ENCODE measurements around the gene APIP. TPM values are rescaled to one million over a fixed set of nuclear protein-coding genes. Genes with fewer than 3 reads are reported as not detected.

Gene APIP
- total RNA-seq, 1 experiment from 2014 or later = 24.3 TPM

DNA sequence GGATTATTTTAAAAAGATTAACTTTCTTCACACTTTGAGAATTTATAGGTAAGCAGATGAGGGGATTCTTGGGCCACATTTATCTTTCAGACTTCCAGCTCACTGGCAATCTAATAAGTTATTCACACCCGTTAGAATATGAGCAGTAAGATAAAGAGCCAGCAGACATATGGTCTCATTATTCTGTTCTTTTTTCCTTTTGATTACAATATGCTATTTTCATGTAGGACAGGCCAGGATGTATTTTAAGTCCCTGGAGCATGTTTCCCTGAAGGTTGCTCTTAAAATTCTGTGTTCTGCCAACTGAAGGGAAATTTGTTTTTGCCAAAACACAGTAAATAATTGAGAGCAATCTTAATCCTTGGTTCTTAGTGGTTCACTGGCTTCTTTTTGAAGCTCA is 22.4 kb upstream of the APIP start:
- Mint-ChIP-seq H3K36me3 (no peaks in the 10 kb centered on the region), H3K27ac (no peak overlapping the region), H3K4me3 (no peak overlapping the region), H3K9me3 (no peaks in the 10 kb centered on the region), H3K27me3 (ENCODE audit: low read depth) (no peaks in the 10 kb centered on the region), H3K4me1 (peaks cover 2% of the 10 kb centered on the region; the same call in 1 of the 2 replicates)
- DNase-seq (ENCODE audit: low spot score) (no peak), ATAC-seq (no peak)
- CTCF ChIA-PET = no interaction called here
- POLR2A ChIA-PET = no interaction called here
- TF ChIP-seq TP53 (CRISPR knock-in tag; IDR thresholded peaks at IDR 0.05) (no peak), ZNF671 (CRISPR knock-in tag; IDR thresholded peaks at IDR 0.05) (no peak), SMAD4 (CRISPR knock-in tag; IDR thresholded peaks at IDR 0.05) (no peak), ZNF423 (CRISPR knock-in tag; IDR thresholded peaks at IDR 0.05) (no peak), ZNF317 (CRISPR knock-in tag; IDR thresholded peaks at IDR 0.05; ENCODE audit: borderline replicate concordance, low read depth) (no peak), ZNF121 (CRISPR knock-in tag; IDR thresholded peaks at IDR 0.05) (no peak), NR3C1 (CRISPR knock-in tag; conservative IDR thresholded peaks at IDR 0.05; ENCODE audit: low read depth) (no peak), GABPB1 (CRISPR knock-in tag; IDR thresholded peaks at IDR 0.05) (no peak)
- TF ChIP-seq, protein P1, sequence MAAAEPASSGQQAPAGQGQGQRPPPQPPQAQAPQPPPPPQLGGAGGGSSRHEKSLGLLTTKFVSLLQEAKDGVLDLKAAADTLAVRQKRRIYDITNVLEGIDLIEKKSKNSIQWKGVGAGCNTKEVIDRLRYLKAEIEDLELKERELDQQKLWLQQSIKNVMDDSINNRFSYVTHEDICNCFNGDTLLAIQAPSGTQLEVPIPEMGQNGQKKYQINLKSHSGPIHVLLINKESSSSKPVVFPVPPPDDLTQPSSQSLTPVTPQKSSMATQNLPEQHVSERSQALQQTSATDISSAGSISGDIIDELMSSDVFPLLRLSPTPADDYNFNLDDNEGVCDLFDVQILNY (CRISPR knock-in tag; IDR thresholded peaks at IDR 0.05) = no peak
- TF ChIP-seq, protein P2, sequence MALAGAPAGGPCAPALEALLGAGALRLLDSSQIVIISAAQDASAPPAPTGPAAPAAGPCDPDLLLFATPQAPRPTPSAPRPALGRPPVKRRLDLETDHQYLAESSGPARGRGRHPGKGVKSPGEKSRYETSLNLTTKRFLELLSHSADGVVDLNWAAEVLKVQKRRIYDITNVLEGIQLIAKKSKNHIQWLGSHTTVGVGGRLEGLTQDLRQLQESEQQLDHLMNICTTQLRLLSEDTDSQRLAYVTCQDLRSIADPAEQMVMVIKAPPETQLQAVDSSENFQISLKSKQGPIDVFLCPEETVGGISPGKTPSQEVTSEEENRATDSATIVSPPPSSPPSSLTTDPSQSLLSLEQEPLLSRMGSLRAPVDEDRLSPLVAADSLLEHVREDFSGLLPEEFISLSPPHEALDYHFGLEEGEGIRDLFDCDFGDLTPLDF (CRISPR knock-in tag; IDR thresholded peaks at IDR 0.05) = no peak
- TF ChIP-seq, protein P3, sequence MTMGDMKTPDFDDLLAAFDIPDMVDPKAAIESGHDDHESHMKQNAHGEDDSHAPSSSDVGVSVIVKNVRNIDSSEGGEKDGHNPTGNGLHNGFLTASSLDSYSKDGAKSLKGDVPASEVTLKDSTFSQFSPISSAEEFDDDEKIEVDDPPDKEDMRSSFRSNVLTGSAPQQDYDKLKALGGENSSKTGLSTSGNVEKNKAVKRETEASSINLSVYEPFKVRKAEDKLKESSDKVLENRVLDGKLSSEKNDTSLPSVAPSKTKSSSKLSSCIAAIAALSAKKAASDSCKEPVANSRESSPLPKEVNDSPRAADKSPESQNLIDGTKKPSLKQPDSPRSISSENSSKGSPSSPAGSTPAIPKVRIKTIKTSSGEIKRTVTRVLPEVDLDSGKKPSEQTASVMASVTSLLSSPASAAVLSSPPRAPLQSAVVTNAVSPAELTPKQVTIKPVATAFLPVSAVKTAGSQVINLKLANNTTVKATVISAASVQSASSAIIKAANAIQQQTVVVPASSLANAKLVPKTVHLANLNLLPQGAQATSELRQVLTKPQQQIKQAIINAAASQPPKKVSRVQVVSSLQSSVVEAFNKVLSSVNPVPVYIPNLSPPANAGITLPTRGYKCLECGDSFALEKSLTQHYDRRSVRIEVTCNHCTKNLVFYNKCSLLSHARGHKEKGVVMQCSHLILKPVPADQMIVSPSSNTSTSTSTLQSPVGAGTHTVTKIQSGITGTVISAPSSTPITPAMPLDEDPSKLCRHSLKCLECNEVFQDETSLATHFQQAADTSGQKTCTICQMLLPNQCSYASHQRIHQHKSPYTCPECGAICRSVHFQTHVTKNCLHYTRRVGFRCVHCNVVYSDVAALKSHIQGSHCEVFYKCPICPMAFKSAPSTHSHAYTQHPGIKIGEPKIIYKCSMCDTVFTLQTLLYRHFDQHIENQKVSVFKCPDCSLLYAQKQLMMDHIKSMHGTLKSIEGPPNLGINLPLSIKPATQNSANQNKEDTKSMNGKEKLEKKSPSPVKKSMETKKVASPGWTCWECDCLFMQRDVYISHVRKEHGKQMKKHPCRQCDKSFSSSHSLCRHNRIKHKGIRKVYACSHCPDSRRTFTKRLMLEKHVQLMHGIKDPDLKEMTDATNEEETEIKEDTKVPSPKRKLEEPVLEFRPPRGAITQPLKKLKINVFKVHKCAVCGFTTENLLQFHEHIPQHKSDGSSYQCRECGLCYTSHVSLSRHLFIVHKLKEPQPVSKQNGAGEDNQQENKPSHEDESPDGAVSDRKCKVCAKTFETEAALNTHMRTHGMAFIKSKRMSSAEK (CRISPR knock-in tag; IDR thresholded peaks at IDR 0.05; ENCODE audit: borderline replicate concordance) = no peak

DNA sequence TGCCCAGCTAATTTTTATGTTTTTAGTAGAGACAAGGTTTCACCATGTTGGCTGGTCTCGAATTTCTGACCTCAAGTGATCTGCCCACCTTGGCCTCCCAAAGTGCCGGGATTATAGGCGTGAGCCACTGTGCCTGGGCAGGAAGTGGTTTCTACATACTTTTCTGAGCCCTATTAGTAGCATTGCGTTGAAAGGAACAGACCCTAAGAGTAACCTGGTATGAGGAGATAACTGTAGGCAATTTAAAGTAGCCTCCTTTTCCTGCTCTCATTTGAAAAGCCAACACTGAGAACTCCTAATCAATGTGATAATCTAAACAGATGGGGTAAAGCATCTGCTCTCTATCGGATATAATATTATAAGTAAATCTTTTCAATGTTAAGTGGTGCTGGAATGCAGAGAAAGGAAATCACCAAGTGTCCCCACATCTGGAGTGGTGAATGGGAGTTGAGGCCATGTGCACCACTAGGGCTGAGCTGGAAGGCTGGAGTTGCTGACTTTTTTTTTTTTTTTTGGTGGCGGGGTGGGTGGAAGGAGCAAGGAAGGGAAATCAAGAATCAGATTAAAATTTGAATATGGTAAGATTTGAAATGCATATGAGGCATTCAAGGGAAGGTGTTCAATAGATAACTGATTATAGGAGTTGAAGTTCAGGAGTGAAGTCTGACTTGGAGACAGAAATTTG is 20.9 kb upstream of the APIP start:
- Mint-ChIP-seq H3K9me3 (no peaks in the 10 kb centered on the region), H3K27me3 (ENCODE audit: low read depth) (no peaks in the 10 kb centered on the region)
- CTCF ChIA-PET = no interaction called here
- TF ChIP-seq ZNF263 (CRISPR knock-in tag; IDR thresholded peaks at IDR 0.05; ENCODE audit: low read depth) = no peak
- TF ChIP-seq, protein P4, sequence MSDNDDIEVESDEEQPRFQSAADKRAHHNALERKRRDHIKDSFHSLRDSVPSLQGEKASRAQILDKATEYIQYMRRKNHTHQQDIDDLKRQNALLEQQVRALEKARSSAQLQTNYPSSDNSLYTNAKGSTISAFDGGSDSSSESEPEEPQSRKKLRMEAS (CRISPR knock-in tag; IDR thresholded peaks at IDR 0.05) = no peak
- TF ChIP-seq MYBL2 (CRISPR knock-in tag; IDR thresholded peaks at IDR 0.05) = no peak
- TF ChIP-seq, protein P5, sequence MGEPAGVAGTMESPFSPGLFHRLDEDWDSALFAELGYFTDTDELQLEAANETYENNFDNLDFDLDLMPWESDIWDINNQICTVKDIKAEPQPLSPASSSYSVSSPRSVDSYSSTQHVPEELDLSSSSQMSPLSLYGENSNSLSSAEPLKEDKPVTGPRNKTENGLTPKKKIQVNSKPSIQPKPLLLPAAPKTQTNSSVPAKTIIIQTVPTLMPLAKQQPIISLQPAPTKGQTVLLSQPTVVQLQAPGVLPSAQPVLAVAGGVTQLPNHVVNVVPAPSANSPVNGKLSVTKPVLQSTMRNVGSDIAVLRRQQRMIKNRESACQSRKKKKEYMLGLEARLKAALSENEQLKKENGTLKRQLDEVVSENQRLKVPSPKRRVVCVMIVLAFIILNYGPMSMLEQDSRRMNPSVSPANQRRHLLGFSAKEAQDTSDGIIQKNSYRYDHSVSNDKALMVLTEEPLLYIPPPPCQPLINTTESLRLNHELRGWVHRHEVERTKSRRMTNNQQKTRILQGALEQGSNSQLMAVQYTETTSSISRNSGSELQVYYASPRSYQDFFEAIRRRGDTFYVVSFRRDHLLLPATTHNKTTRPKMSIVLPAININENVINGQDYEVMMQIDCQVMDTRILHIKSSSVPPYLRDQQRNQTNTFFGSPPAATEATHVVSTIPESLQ (CRISPR knock-in tag; IDR thresholded peaks at IDR 0.05) = no peak
- TF ChIP-seq, protein P6, sequence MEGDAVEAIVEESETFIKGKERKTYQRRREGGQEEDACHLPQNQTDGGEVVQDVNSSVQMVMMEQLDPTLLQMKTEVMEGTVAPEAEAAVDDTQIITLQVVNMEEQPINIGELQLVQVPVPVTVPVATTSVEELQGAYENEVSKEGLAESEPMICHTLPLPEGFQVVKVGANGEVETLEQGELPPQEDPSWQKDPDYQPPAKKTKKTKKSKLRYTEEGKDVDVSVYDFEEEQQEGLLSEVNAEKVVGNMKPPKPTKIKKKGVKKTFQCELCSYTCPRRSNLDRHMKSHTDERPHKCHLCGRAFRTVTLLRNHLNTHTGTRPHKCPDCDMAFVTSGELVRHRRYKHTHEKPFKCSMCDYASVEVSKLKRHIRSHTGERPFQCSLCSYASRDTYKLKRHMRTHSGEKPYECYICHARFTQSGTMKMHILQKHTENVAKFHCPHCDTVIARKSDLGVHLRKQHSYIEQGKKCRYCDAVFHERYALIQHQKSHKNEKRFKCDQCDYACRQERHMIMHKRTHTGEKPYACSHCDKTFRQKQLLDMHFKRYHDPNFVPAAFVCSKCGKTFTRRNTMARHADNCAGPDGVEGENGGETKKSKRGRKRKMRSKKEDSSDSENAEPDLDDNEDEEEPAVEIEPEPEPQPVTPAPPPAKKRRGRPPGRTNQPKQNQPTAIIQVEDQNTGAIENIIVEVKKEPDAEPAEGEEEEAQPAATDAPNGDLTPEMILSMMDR (IDR thresholded peaks at IDR 0.05) = no peak
- no peak for TF ChIP-seq IRF2 (CRISPR knock-in tag; IDR thresholded peaks at IDR 0.05; ENCODE audit: borderline replicate concordance, low read depth)
- TF ChIP-seq TP53 (CRISPR knock-in tag; IDR thresholded peaks at IDR 0.05) = no peak
- TF ChIP-seq, protein P7, sequence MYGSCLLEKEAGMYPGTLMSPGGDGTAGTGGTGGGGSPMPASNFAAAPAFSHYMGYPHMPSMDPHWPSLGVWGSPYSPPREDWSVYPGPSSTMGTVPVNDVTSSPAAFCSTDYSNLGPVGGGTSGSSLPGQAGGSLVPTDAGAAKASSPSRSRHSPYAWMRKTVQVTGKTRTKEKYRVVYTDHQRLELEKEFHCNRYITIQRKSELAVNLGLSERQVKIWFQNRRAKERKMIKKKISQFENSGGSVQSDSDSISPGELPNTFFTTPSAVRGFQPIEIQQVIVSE (CRISPR knock-in tag; IDR thresholded peaks at IDR 0.05; ENCODE audit: borderline replicate concordance) = no peak
- TF ChIP-seq FOXP1 (CRISPR knock-in tag; IDR thresholded peaks at IDR 0.05; ENCODE audit: borderline replicate concordance) = no peak
- TF ChIP-seq, protein P8, sequence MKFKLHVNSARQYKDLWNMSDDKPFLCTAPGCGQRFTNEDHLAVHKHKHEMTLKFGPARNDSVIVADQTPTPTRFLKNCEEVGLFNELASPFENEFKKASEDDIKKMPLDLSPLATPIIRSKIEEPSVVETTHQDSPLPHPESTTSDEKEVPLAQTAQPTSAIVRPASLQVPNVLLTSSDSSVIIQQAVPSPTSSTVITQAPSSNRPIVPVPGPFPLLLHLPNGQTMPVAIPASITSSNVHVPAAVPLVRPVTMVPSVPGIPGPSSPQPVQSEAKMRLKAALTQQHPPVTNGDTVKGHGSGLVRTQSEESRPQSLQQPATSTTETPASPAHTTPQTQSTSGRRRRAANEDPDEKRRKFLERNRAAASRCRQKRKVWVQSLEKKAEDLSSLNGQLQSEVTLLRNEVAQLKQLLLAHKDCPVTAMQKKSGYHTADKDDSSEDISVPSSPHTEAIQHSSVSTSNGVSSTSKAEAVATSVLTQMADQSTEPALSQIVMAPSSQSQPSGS (CRISPR knock-in tag; IDR thresholded peaks at IDR 0.05; ENCODE audit: borderline replicate concordance, low read depth) = no peak
- no peak for TF ChIP-seq CBFB (CRISPR knock-in tag; IDR thresholded peaks at IDR 0.05; ENCODE audit: low read depth)

More for the DNA sequence above, 20.9 kb upstream of the APIP start:
- Mint-ChIP-seq H3K27ac (no peak overlapping the region), H3K4me1 (no peaks in the 10 kb centered on the region), H3K36me3 (peaks cover 4% of the 10 kb centered on the region; the same call in 1 of the 2 replicates), H3K4me3 (no peak overlapping the region)
- DNase-seq (ENCODE audit: low spot score) = no peak
- POLR2A ChIA-PET = interaction anchor here (0.6 kb wide), 1 partner anchor 416 kb away, joined by 4 read pairs; no protein-coding TSS in a partner anchor
- ATAC-seq = no peak
